HFFc6 (cell line): ENCODE data around the gene DYNLT2B. TPM values are rescaled to one million over a fixed set of nuclear protein-coding genes. Genes with fewer than 3 reads are reported as not detected.
"Not testable (repeated sequence)": the region's sequence is repeated elsewhere in the genome, so short reads cannot be mapped to it uniquely, and the experiment has no call there.

Experiments
- DNase-seq: peaks from one replicate; pipeline ENCODE4 v3.0.0-alpha.2; 2018
- H3K27ac Mint-ChIP-seq: 2 replicates; pipeline ENCODE4 v1.8.0; 2020; ENCODE audit warnings: mild to moderate bottlenecking, mixed read lengths
- H3K27me3 Mint-ChIP-seq: 2 replicates; pipeline ENCODE4 v1.8.0; 2021; ENCODE audit warnings: mild to moderate bottlenecking, moderate library complexity, mixed read lengths; ENCODE audit not compliant: insufficient read depth
- H3K36me3 Mint-ChIP-seq: 2 replicates; pipeline ENCODE4 v1.8.0; 2021; ENCODE audit warnings: low read depth, mixed read lengths
- H3K4me1 Mint-ChIP-seq: 2 replicates; pipeline ENCODE4 v1.8.0; 2020; ENCODE audit warnings: low read depth, mixed read lengths
- H3K4me3 Mint-ChIP-seq: 2 replicates; pipeline ENCODE4 v1.8.0; 2020; ENCODE audit warnings: mild to moderate bottlenecking, moderate library complexity, mixed read lengths
- H3K9me3 Mint-ChIP-seq: 2 replicates; pipeline ENCODE4 v1.8.0; 2020; ENCODE audit warnings: mild to moderate bottlenecking, mixed read lengths
- long read RNA-seq: library from polyadenylated mRNA; unstranded; transcript quantifications from one replicate; pipeline ENCODE4 v2.0.0, GENCODE V29; 2019
- total RNA-seq, 6 experiments: library from RNA; stranded (reverse); fragmentation: NEBNext Ultra II Directional; extraction: Animal tissue kit (Norgen Biotek cat#: 25700); gene quantifications; 2 replicates in 1 of 6; 3 replicates in 5 of 6; pipeline ENCODE4 v1.2.3, GENCODE V29; 2021
- TF ChIP-seq, protein P1 (sequence below): fragments of 200-600 bp; sonication (generic); IDR thresholded peaks from 2 replicates; pipeline ENCODE4 v1.5.0; 2021; ENCODE audit warnings: antibody characterized with exemption, mild to moderate bottlenecking

The DYNLT2B gene
- total RNA-seq = 10 to 100 TPM; 10.3 to 15.0 (median 13.3) TPM
- long read RNA-seq, transcript TCTEX1D2-201 (5 exons, 673 nt) = major isoform, 10 of 16 reads
- long read RNA-seq, partial matches to known transcripts = 0 of 16 reads
- long read RNA-seq, other reads (novel, unspliced or antisense) = 2 of 16 reads

DNA sequence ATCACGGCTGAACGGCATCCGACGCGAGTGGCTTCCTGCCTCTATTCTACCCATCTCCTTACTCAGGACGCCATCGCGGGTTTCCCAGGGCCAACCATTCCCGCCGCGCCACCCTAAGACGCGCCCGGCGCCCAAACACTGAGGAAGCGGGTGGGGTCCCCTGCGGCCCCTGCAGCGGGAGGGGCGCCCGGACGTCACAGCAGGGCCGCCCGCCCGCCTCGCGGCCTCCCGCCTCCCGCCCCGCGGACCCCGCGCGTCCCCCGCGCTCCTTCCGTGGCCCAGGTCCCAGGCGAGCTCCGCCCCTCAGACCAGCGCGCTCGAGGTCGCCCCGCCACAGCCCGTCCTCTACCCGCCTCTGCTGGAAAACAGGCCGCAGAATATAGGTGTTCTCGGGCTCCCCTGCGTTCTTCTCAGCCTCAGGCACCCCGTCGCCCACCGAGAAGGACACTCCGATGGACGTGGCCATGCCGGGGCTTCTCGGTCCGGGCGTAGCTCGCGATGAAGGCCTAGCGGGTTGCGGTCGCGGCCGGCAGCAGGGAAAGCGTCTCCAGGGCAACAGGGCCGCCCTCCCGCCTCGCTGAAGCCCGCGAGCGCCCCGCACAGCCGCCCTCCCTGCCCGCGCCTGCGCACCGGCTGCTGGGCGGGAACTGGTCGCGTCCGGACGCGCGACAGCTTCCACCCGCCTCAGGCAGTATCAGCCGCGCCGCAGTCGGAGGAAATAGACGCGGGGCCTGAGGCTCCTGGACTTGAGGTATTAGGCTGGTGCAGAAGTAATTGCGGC lies at the start of gene DYNLT2B:
DYNLT2B (minus strand) TSS at position 554 of the 781 bp plus-strand sequence; CDS start at position 466, 88 bp downstream.
- Mint-ChIP-seq H3K4me1 (peaks cover 19% of the 10 kb centered on the region), H3K9me3 (no peaks in the 10 kb centered on the region), H3K27me3 (peaks cover 2% of the 10 kb centered on the region; the same call in 1 of the 2 replicates), H3K4me3 (peak within 1 kb of the TSS; percentile 95), H3K27ac (peak within 1 kb of the TSS; percentile 99), H3K36me3 (peaks cover 6% of the 10 kb centered on the region)
- TF ChIP-seq, protein P1, sequence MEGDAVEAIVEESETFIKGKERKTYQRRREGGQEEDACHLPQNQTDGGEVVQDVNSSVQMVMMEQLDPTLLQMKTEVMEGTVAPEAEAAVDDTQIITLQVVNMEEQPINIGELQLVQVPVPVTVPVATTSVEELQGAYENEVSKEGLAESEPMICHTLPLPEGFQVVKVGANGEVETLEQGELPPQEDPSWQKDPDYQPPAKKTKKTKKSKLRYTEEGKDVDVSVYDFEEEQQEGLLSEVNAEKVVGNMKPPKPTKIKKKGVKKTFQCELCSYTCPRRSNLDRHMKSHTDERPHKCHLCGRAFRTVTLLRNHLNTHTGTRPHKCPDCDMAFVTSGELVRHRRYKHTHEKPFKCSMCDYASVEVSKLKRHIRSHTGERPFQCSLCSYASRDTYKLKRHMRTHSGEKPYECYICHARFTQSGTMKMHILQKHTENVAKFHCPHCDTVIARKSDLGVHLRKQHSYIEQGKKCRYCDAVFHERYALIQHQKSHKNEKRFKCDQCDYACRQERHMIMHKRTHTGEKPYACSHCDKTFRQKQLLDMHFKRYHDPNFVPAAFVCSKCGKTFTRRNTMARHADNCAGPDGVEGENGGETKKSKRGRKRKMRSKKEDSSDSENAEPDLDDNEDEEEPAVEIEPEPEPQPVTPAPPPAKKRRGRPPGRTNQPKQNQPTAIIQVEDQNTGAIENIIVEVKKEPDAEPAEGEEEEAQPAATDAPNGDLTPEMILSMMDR = peak; percentile 19; the same call in 1 of the 2 replicates
- peak; percentile 89 for DNase-seq

DNA sequence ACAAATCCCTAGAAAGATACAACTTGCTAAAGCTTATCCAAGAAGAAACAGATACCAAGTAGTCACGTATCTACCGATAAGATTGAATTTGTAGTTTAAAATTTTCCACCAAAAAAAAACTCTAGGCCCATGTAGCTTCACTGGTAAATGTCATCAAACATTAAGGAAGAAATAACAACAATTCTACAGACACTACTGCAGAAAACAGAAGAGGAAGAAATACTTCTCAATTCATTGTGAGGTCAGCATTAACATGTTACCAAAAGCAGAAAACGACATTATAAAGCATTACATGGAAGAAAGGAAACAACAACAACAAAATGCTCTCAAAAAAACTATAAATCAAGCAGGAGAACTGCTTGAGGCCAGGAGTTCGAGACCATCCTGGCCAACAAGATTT lies 47.7 kb upstream of the DYNLT2B start:
- no peak for DNase-seq
- Mint-ChIP-seq H3K27me3 (no peaks in the 10 kb centered on the region), H3K36me3 (peaks cover 29% of the 10 kb centered on the region), H3K27ac (no peak overlapping the region), H3K9me3 (no peaks in the 10 kb centered on the region), H3K4me3 (no peak overlapping the region), H3K4me1 (peaks cover 6% of the 10 kb centered on the region)
- TF ChIP-seq, protein P1 = no peak

DNA sequence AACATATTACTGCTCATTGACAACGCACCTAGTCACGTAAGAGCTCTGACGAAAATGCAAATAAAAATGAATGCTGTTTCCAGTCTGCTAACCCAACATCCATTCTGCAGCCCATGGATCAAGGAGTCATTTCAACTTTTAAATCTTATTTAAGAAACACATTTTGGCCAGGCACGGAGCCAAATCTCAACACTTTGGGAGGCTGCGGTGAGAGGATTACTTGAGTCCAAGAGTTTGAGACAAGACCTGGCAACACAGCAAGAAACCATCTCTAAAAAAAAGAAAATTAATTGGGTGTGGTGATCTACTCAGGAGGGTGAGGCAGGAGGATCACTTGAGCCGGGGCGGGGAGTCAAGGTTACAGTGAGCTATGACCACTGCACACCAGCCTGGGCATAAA lies 42.5 kb upstream of the DYNLT2B start:
- Mint-ChIP-seq H3K9me3 (no peaks in the 10 kb centered on the region), H3K4me3 (no peak overlapping the region), H3K4me1 (peaks cover 8% of the 10 kb centered on the region), H3K27ac (peak overlapping the region; percentile 6; the same call in 1 of the 2 replicates), H3K36me3 (peaks cover 53% of the 10 kb centered on the region), H3K27me3 (no peaks in the 10 kb centered on the region)
- TF ChIP-seq, protein P1 = no peak
- DNase-seq = no peak

DNA sequence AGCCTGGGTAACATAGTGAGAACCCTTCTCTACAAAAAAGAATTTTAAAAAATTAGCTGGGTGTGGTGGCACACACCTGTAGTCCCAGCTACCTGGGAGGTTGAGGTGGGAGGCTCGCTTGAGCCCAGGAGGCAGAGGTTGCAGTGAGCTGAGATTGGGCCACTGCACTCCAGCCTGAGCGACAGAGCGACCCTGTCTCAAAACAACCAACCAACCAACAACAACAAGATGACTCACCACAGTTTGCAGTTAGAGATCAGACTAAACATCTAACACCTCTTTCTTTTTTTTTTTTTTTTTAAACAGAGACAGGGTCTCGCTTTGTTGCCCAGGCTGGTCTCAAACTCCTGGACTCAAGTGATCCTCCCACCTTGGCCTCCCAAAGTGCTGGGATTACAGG lies 40.5 kb upstream of the DYNLT2B start:
- H3K4me1 Mint-ChIP-seq, H3K9me3 Mint-ChIP-seq, H3K4me3 Mint-ChIP-seq, H3K27ac Mint-ChIP-seq, DNase-seq, H3K27me3 Mint-ChIP-seq: not testable (repeated sequence)
- H3K36me3 Mint-ChIP-seq = peaks cover 66% of the 10 kb centered on the region

- Mint-ChIP-seq H3K36me3 (peaks cover 67% of the 10 kb centered on the region), H3K9me3 (no peaks in the 10 kb centered on the region), H3K4me1 (peaks cover 8% of the 10 kb centered on the region), H3K27me3 (no peaks in the 10 kb centered on the region), H3K27ac (no peak overlapping the region), H3K4me3 (no peak overlapping the region)
- no peak for DNase-seq
- TF ChIP-seq, protein P1 = no peak
Observed at GRCh38 chr3:196357905-196358304, 39.9 kb upstream of the DYNLT2B start.

GRCh38 chr3:196356556-196356955 lies 38.5 kb upstream of the DYNLT2B start:
- H3K27me3 Mint-ChIP-seq = no peaks in the 10 kb centered on the region
- H3K4me3 Mint-ChIP-seq = no peak overlapping the region
- TF ChIP-seq, protein P1 = no peak
- no peaks in the 10 kb centered on the region for H3K9me3 Mint-ChIP-seq
- no peak overlapping the region for H3K27ac Mint-ChIP-seq
- DNase-seq = no peak
- H3K36me3 Mint-ChIP-seq = peaks cover 58% of the 10 kb centered on the region
- H3K4me1 Mint-ChIP-seq = peaks cover 8% of the 10 kb centered on the region
